ENCODE data around the gene ATOX1. TPM values are rescaled to one million over a fixed set of nuclear protein-coding genes. Genes with fewer than 3 reads are reported as not detected.

The ATOX1 gene
- total and polyA plus RNA-seq, 3 donors from 2014 or later: 115 to 145 (median 135) TPM

DNA sequence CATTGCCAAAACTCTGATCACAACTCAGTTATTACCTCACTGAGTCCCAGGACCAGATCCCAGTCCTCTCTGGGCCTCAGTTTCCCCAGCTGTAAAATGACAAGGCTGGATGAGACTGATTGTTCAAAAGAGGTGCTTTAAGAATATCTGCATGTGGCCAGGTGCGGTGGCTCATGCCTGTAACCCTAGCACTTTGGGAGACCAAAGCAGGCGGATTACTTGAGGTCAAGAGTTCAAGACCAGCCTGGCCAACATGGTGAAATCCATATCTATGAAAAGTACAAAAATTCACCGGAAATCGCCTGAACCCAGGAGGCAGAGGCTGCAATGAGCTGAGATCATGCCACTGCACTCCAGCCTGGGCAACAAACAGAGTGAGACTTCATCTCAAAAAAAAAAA, 8.3 kb downstream of the ATOX1 start:
- no peak for DNase-seq
- Histone ChIP-seq H3K36me3 (ENCODE audit: low read depth, missing control alignments) (no peaks in the 10 kb centered on the region), H3K9me3 (no peaks in the 10 kb centered on the region), H3K4me3 (no peak overlapping the region), H3K27me3 (no peaks in the 10 kb centered on the region), H3K27ac (no peak overlapping the region), H3K4me1 (peaks cover 4% of the 10 kb centered on the region)
- intact Hi-C loops (cut with DNase I; ENCODE audit: low total_unique reads): no loop called here
- no peak for TF ChIP-seq POLR2A (IDR thresholded peaks at IDR 0.05)
- TF ChIP-seq, protein P1, sequence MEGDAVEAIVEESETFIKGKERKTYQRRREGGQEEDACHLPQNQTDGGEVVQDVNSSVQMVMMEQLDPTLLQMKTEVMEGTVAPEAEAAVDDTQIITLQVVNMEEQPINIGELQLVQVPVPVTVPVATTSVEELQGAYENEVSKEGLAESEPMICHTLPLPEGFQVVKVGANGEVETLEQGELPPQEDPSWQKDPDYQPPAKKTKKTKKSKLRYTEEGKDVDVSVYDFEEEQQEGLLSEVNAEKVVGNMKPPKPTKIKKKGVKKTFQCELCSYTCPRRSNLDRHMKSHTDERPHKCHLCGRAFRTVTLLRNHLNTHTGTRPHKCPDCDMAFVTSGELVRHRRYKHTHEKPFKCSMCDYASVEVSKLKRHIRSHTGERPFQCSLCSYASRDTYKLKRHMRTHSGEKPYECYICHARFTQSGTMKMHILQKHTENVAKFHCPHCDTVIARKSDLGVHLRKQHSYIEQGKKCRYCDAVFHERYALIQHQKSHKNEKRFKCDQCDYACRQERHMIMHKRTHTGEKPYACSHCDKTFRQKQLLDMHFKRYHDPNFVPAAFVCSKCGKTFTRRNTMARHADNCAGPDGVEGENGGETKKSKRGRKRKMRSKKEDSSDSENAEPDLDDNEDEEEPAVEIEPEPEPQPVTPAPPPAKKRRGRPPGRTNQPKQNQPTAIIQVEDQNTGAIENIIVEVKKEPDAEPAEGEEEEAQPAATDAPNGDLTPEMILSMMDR (IDR thresholded peaks at IDR 0.05): no peak
- 87 to 90% methylated on average over 4 of the region's 4 CpGs for WGBS, 2 donors

DNA sequence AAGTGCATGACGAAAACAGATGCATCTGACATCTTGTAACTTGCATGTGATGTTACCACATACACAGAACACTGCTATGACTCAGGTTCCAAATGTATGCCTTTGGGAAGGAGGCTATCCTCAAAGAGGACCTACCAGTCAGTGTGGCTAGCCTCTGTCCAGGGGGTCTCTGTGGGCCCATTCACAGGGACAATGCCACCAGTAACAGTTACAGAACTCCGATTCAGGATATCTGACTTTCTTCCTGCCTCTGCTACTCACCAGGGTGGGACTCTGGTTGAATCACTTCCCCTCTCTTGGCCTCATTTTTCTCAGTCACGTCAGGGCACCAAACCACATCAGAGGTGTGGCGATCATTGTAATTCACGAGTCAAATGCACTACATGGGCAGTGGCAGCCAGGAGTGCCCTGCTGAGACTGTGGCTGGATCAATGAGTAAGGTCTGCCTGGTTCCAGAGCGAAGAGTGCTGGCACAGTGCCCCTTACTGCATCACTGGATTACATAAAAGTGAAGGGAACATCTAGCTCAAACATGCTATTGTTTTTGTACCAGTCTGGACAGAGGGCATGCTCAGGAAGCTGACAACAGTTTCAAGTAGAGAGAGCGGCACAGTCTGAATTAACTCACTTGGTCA, 13.2 kb downstream of the ATOX1 start:
- peak; percentile 62 for DNase-seq
- Histone ChIP-seq H3K4me3 (no peak overlapping the region), H3K9me3 (no peaks in the 10 kb centered on the region), H3K36me3 (ENCODE audit: low read depth, missing control alignments) (no peaks in the 10 kb centered on the region), H3K4me1 (peaks cover 18% of the 10 kb centered on the region), H3K27ac (no peak overlapping the region), H3K27me3 (no peaks in the 10 kb centered on the region)
- TF ChIP-seq, protein P1 (IDR thresholded peaks at IDR 0.05): no peak
- TF ChIP-seq POLR2A (IDR thresholded peaks at IDR 0.05): no peak
- intact Hi-C loops (cut with DNase I; ENCODE audit: low total_unique reads): no loop called here
- 66 to 79% methylated on average over 7 of the region's 7 CpGs for WGBS, 2 donors

DNA sequence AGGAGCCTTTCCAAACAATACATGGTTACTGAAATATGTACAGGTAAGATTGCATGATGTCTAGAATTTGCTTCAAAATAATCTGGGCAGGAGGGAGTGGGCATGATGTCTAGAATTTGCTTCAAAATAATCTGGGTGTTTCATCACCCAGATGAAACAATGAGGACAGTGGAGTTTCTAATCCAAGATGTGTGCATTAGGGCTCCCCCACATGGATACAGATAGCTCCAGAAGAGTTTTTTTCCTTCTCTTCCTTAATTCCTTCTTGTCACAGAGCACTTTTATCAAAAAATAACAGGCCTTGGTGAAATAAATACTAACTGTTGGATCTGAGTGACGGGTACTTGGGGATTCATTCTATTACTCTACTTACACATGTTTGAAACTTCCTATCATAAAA, 14.9 kb downstream of the ATOX1 start:
- no peak overlapping the region for H3K27ac ChIP-seq
- H3K9me3 ChIP-seq: no peaks in the 10 kb centered on the region
- H3K36me3 ChIP-seq (ENCODE audit: low read depth, missing control alignments): no peaks in the 10 kb centered on the region
- no peak overlapping the region for H3K4me3 ChIP-seq
- no peak for DNase-seq
- no peaks in the 10 kb centered on the region for H3K27me3 ChIP-seq
- peaks cover 30% of the 10 kb centered on the region for H3K4me1 ChIP-seq
- intact Hi-C loops (cut with DNase I; ENCODE audit: low total_unique reads): loop anchor here (5.0 kb wide), 1 partner anchor 86 kb away; no protein-coding TSS in a partner anchor
- WGBS, 2 donors: 72 to 90% methylated on average over 1 of the region's 1 CpG
- TF ChIP-seq, protein P1 (IDR thresholded peaks at IDR 0.05): no peak
- no peak for TF ChIP-seq POLR2A (IDR thresholded peaks at IDR 0.05)

DNA sequence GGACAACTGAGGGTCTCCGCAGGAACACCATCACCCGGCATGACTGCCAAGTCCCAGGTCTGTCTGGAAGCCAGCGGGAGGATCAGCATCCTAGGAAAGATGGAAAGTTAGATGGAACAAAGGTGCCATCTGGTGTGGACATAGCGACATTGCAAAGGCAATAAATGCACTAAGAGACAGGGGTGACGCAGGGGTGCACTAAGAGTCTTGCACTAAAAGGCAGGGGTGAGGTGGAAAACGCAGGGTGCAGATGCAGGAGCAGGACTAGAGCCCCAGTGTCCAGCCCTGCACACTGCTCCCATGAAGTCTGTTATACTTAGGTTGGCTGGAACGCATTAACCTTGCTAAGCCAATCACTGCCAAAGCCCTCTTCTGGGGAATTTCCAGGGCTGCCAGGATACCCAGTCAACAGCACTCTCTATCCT, 15.5 kb downstream of the ATOX1 start:
- H3K27ac ChIP-seq: no peak overlapping the region
- intact Hi-C loops (cut with DNase I; ENCODE audit: low total_unique reads): loop anchor here (5.0 kb wide), 1 partner anchor 86 kb away; no protein-coding TSS in a partner anchor
- 55 to 62% methylated on average over 7 of the region's 7 CpGs for WGBS, 2 donors
- TF ChIP-seq POLR2A (IDR thresholded peaks at IDR 0.05): no peak
- TF ChIP-seq, protein P1 (IDR thresholded peaks at IDR 0.05): peak in 2 of 3 experiments; percentile 62
- H3K4me3 ChIP-seq: no peak overlapping the region
- peaks cover 37% of the 10 kb centered on the region for H3K4me1 ChIP-seq
- no peaks in the 10 kb centered on the region for H3K27me3 ChIP-seq
- H3K36me3 ChIP-seq (ENCODE audit: low read depth, missing control alignments): no peaks in the 10 kb centered on the region
- DNase-seq: peak; percentile 72
- no peaks in the 10 kb centered on the region for H3K9me3 ChIP-seq
